ENCODE measurements around the gene TTI1.

- TF ChIP-seq EP300 (IDR thresholded peaks at IDR 0.05; ENCODE audit: low read depth) = no peak
- TF ChIP-seq CTCF (IDR thresholded peaks at IDR 0.05) = no peak
- no peak for TF ChIP-seq POLR2AphosphoS5 (IDR thresholded peaks at IDR 0.05)
- TF ChIP-seq POLR2A (IDR thresholded peaks at IDR 0.05) = no peak
Measured at GRCh38 chr20:37983286-37983685, 50.0 kb downstream of the TTI1 start.
